GM12801 (cell line): ENCODE measurements around the gene TRAPPC12.

Source experiments
- CTCF ChIP-seq: IDR thresholded peaks from one replicate; pipeline ENCODE4 v1.5.1; 2011; ENCODE audit warnings: control low read depth; ENCODE audit not compliant: insufficient read length; ENCODE audit errors: extremely low read depth

TRAPPC12 gene

GRCh38 chr2:3446381-3446780 is 66.9 kb downstream of the TRAPPC12 start:
- no peak for TF ChIP-seq CTCF

DNA sequence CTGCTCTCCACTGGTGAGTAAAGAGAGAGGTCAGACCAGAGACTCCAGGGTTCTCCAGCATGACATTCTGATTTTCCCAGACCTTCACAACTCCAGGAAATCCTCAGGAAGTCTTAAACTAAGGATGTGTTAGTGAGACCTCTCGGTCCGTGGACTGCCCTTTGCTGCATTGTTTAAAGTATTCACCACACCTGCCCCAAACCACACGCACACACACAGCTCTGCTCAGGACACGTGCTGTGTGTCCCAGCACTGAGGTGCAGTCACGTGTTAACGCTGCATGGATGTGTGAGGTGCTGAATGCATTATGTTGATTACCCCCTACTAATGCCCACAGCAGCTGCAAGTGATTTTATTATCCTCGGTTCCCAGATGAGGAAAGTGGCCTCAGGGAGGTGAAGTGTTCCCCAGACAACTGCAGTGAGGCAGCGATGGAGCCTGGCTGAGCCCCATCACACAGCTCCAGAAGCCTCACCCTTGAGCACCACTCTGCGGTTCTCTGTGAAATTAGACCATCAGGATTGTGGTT is 68.4 kb downstream of the TRAPPC12 start:
- TF ChIP-seq CTCF = no peak

GRCh38 chr2:3449086-3449485 is 69.6 kb downstream of the TRAPPC12 start:
- TF ChIP-seq CTCF = no peak

DNA sequence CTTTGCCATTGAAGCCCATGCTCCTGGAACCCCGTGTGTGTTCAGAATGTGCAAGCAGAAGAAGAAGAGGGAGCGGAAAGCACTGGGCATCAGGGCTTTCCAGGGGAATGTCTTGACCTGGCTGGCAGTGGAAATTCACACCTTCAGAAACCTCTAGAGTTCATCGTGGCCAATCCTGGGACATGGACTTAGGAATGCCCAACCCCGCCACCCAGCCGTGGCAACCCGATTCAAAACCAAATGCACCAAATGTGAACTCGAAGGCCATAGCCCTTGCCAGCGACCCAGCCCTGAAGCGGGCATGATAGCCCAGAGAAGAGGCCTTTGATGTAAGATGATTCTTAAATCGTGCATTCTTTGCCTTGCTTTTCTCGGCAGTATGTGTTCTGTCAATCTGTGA is 70.4 kb downstream of the TRAPPC12 start:
- no peak for TF ChIP-seq CTCF

- no peak for TF ChIP-seq CTCF
Measured at GRCh38 chr2:3450385-3451010, 71.0 kb downstream of the TRAPPC12 start.

DNA sequence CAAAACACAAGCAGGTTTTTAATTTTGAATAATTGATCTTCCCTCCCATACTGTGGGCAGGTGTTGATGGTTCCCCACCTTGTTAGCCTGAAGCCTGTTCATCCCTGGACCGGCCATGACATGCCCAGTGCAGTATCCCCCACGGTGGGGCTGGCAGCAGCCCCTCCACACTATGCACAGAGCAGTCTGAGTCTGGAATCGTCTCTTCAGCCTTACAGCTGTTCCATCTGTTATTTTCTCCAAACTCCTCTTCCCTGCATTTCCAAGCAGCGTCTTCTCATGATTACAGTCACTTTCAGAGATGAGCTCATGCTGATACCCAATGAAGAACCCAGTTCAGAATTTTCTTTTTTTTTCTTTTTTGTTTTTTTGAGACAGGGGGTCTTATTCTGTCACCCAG is 71.7 kb downstream of the TRAPPC12 start:
- TF ChIP-seq CTCF = no peak

- no peak for TF ChIP-seq CTCF
Measured at GRCh38 chr2:3451926-3452671, 72.6 kb downstream of the TRAPPC12 start.
